ENCODE results near the gene ODAD3. TPM values are rescaled to one million over a fixed set of nuclear protein-coding genes. Genes with fewer than 3 reads are reported as not detected.
"Not testable (repeated sequence)": the region's sequence is repeated elsewhere in the genome, so short reads cannot be mapped to it uniquely, and the experiment has no call there.

Gene ODAD3
- total RNA-seq, 1 donor from 2014 or later, result 0.47 TPM

GRCh38 chr19:11437955-11438354 is 3.0 kb upstream of the ODAD3 start:
- no peak for TF ChIP-seq EZH2 (IDR thresholded peaks at IDR 0.05)
- no peak for TF ChIP-seq EZH2phosphoT487 (IDR thresholded peaks at IDR 0.05)
- no peak for TF ChIP-seq CTCF (IDR thresholded peaks at IDR 0.05)
- H3K9me3 ChIP-seq (ENCODE audit: low read depth), result no peaks in the 10 kb centered on the region
- DNase-seq (ENCODE audit: low spot score), result no peak
- H2AFZ ChIP-seq (replicated peaks), result no peak overlapping the region
- no peak overlapping the region for H3K27ac ChIP-seq
- Mint-ChIP-seq H3K4me3 (peak overlapping the region; percentile 100), H3K27ac (no peak overlapping the region), H3K36me3 (peaks cover 18% of the 10 kb centered on the region), H3K9me3 (no peaks in the 10 kb centered on the region), H3K4me1 (peaks cover 21% of the 10 kb centered on the region), H3K27me3 (ENCODE audit: insufficient read depth, low read depth) (peaks cover 11% of the 10 kb centered on the region)
- H3K4me1 ChIP-seq, result peaks cover 11% of the 10 kb centered on the region
- peaks cover 28% of the 10 kb centered on the region for H3K79me2 ChIP-seq (ENCODE audit: low read depth)
- no peak overlapping the region for H3K9ac ChIP-seq
- no peak overlapping the region for H3K4me2 ChIP-seq
- no peaks in the 10 kb centered on the region for H3K27me3 ChIP-seq
- H3F3A ChIP-seq (ENCODE audit: low read depth), result peaks cover 16% of the 10 kb centered on the region
- no peak overlapping the region for H3K4me3 ChIP-seq
- peaks cover 5% of the 10 kb centered on the region for H3K36me3 ChIP-seq
- peaks cover 13% of the 10 kb centered on the region for H4K20me1 ChIP-seq (ENCODE audit: low read depth)

DNA sequence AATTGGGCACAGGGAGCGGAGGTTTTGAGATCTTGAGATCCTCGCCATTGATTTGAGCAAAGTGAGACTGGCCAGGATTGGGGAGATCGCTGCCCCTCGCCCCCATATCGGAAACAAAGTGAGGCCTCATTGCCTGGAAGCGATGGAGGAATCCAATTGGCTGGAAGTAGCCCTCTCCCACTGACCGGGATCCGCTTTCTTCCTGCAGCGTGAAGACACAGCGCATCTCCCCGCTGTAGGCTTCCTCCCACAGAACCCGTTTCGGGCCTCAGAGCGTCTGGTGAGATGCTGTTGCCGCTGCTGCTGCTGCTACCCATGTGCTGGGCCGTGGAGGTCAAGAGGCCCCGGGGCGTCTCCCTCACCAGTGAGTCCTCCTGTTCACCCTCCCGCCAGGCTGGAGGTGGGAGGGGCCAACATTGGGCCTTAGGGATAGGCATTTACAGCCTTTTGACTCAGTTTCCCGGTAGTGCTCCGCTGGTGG is 952 bp upstream of the ODAD3 start:
- Histone ChIP-seq H3K9me3 (ENCODE audit: low read depth) (no peaks in the 10 kb centered on the region), H3F3A (ENCODE audit: low read depth) (peaks cover 16% of the 10 kb centered on the region), H2AFZ (replicated peaks) (peak overlapping the region; percentile 18), H3K36me3 (peaks cover 5% of the 10 kb centered on the region), H3K79me2 (ENCODE audit: low read depth) (peaks cover 28% of the 10 kb centered on the region), H3K27ac (no peak overlapping the region), H3K4me2 (peak overlapping the region; percentile 97), H3K4me3 (peak overlapping the region; percentile 64), H3K9ac (peak overlapping the region; percentile 87), H3K4me1 (peaks cover 11% of the 10 kb centered on the region), H4K20me1 (ENCODE audit: low read depth) (peaks cover 1% of the 10 kb centered on the region), H3K27me3 (no peaks in the 10 kb centered on the region)
- TF ChIP-seq EZH2 (IDR thresholded peaks at IDR 0.05) (no peak), CTCF (IDR thresholded peaks at IDR 0.05) (no peak), EZH2phosphoT487 (IDR thresholded peaks at IDR 0.05) (no peak)
- DNase-seq (ENCODE audit: low spot score), result peak; percentile 55
- peaks cover 21% of the 10 kb centered on the region for H3K4me1 Mint-ChIP-seq
- peaks cover 13% of the 10 kb centered on the region for H3K36me3 Mint-ChIP-seq
- H3K27me3 Mint-ChIP-seq (ENCODE audit: insufficient read depth, low read depth), result peaks cover 7% of the 10 kb centered on the region
- H3K4me3 Mint-ChIP-seq, result peak overlapping the region; percentile 100
- peak overlapping the region; percentile 93 for H3K27ac Mint-ChIP-seq
- H3K9me3 Mint-ChIP-seq, result no peaks in the 10 kb centered on the region

DNA sequence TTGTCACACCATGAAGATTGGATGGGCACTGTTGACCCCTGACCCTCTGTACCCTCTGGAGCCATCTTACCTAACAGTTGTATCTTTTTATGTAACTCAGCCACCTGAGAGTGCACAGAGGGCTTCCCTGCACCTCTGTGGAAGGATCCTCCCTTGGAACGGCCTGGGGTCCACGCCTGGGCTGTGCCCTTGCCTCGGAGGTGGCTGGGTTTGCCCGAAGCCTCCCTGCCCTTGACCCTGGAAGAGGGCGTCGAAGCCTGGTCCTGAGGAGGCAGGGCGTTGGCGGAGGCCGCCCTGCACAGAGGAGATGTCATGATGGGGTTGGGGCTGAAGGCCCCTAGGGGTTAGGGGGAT is 241 bp downstream of the ODAD3 start:
- Histone ChIP-seq H3K4me1 (peaks cover 11% of the 10 kb centered on the region), H3K36me3 (peaks cover 5% of the 10 kb centered on the region), H4K20me1 (ENCODE audit: low read depth) (no peaks in the 10 kb centered on the region), H3F3A (ENCODE audit: low read depth) (peaks cover 16% of the 10 kb centered on the region), H3K4me3 (peak overlapping the region; percentile 57), H3K9ac (no peak overlapping the region), H2AFZ (replicated peaks) (peak overlapping the region; percentile 97), H3K4me2 (peak overlapping the region; percentile 86), H3K27ac (no peak overlapping the region), H3K79me2 (ENCODE audit: low read depth) (peaks cover 24% of the 10 kb centered on the region), H3K27me3 (no peaks in the 10 kb centered on the region), H3K9me3 (ENCODE audit: low read depth) (no peaks in the 10 kb centered on the region)
- Mint-ChIP-seq H3K27me3 (ENCODE audit: insufficient read depth, low read depth) (peaks cover 7% of the 10 kb centered on the region), H3K4me1 (peaks cover 21% of the 10 kb centered on the region), H3K9me3 (no peaks in the 10 kb centered on the region), H3K4me3 (peak overlapping the region; percentile 100), H3K36me3 (peaks cover 13% of the 10 kb centered on the region), H3K27ac (peak overlapping the region; percentile 94)
- no peak for DNase-seq (ENCODE audit: low spot score)
- TF ChIP-seq EZH2 (IDR thresholded peaks at IDR 0.05) (no peak), EZH2phosphoT487 (IDR thresholded peaks at IDR 0.05) (no peak), CTCF (IDR thresholded peaks at IDR 0.05) (no peak)

GRCh38 chr19:11433526-11433925 is 1.4 kb downstream of the ODAD3 start:
- Histone ChIP-seq H3F3A (ENCODE audit: low read depth) (peaks cover 16% of the 10 kb centered on the region), H3K79me2 (ENCODE audit: low read depth) (peaks cover 23% of the 10 kb centered on the region), H3K4me1 (peaks cover 11% of the 10 kb centered on the region)
- not testable (repeated sequence) for H2AFZ ChIP-seq (replicated peaks); H3K4me2 ChIP-seq; H3K9me3 ChIP-seq (ENCODE audit: low read depth); H3K27me3 Mint-ChIP-seq (ENCODE audit: insufficient read depth, low read depth); DNase-seq (ENCODE audit: low spot score); H3K4me3 ChIP-seq; H3K27ac ChIP-seq; H3K27me3 ChIP-seq; H3K36me3 ChIP-seq; H4K20me1 ChIP-seq (ENCODE audit: low read depth); H3K4me3 Mint-ChIP-seq; H3K27ac Mint-ChIP-seq; H3K9ac ChIP-seq; H3K9me3 Mint-ChIP-seq
- H3K4me1 Mint-ChIP-seq, result peaks cover 21% of the 10 kb centered on the region
- H3K36me3 Mint-ChIP-seq, result peaks cover 11% of the 10 kb centered on the region

Data from neural progenitor cell (in vitro differentiated cells).